GM19035 (cell line): ENCODE measurements around the gene ZNF638.
"Not testable (repeated sequence)": the region's sequence is repeated elsewhere in the genome, so short reads cannot be mapped to it uniquely, and the experiment has no call there.

Experiments used
- ATAC-seq: cut with Tn5 transposase; IDR thresholded peaks from one replicate; pipeline ENCODE4 v1.9.1; 2021; ENCODE audit not compliant: unreplicated experiment

Gene ZNF638

GRCh38 chr2:71331581-71332434, at the start of gene ZNF638:
Gene ZNF638, plus strand, starts transcription at chr2:71331782. Its CDS starts 17,173 bp downstream, at chr2:71348955.
- ATAC-seq = peak; percentile 95

- no peak for ATAC-seq
Observed at GRCh38 chr2:71281950-71282349, 49.6 kb upstream of the ZNF638 start.

- ATAC-seq = no peak
Observed at GRCh38 chr2:71282493-71282892, 49.1 kb upstream of the ZNF638 start.

- no peak for ATAC-seq
Observed at GRCh38 chr2:71283131-71283530, 48.5 kb upstream of the ZNF638 start.

- ATAC-seq = no peak
Observed at GRCh38 chr2:71285706-71286105, 45.9 kb upstream of the ZNF638 start.

- ATAC-seq = no peak
Observed at GRCh38 chr2:71291398-71291797, 40.2 kb upstream of the ZNF638 start.

GRCh38 chr2:71292159-71292558, 39.4 kb upstream of the ZNF638 start:
- no peak for ATAC-seq

GRCh38 chr2:71298914-71299313, 32.7 kb upstream of the ZNF638 start:
- ATAC-seq = no peak

GRCh38 chr2:71299507-71299906, 32.1 kb upstream of the ZNF638 start:
- no peak for ATAC-seq

GRCh38 chr2:71303849-71304248, 27.7 kb upstream of the ZNF638 start:
- ATAC-seq = no peak

- ATAC-seq = no peak
Observed at GRCh38 chr2:71306762-71307161, 24.8 kb upstream of the ZNF638 start.

GRCh38 chr2:71313016-71313766, 18.4 kb upstream of the ZNF638 start:
- no peak for ATAC-seq

GRCh38 chr2:71317060-71317459, 14.5 kb upstream of the ZNF638 start:
- ATAC-seq = no peak

- ATAC-seq = not testable (repeated sequence)
Observed at GRCh38 chr2:71317900-71318299, 13.7 kb upstream of the ZNF638 start.

- no peak for ATAC-seq
Observed at GRCh38 chr2:71323386-71323785, 8.2 kb upstream of the ZNF638 start.

GRCh38 chr2:71326968-71327367, 4.6 kb upstream of the ZNF638 start:
- ATAC-seq = no peak

- ATAC-seq = no peak
Observed at GRCh38 chr2:71327916-71328315, 3.7 kb upstream of the ZNF638 start.

GRCh38 chr2:71330155-71330554, 1.4 kb upstream of the ZNF638 start:
- no peak for ATAC-seq

- no peak for ATAC-seq
Observed at GRCh38 chr2:71330585-71331330, 824 bp upstream of the ZNF638 start.

GRCh38 chr2:71331331-71331580, 326 bp upstream of the ZNF638 start:
- peak; percentile 16 for ATAC-seq

GRCh38 chr2:71332435-71332796, 834 bp downstream of the ZNF638 start:
- no peak for ATAC-seq

- no peak for ATAC-seq
Observed at GRCh38 chr2:71333619-71334018, 2.0 kb downstream of the ZNF638 start.
